AG08395 (cell line): ENCODE results near the gene PTDSS2.
"Not testable (repeated sequence)": the region's sequence is repeated elsewhere in the genome, so short reads cannot be mapped to it uniquely, and the experiment has no call there.

Experiments
- DNase-seq: peaks from one replicate; pipeline ENCODE4 v3.0.0; 2012; ENCODE audit warnings: mixed read lengths, low spot score

The PTDSS2 gene

DNA sequence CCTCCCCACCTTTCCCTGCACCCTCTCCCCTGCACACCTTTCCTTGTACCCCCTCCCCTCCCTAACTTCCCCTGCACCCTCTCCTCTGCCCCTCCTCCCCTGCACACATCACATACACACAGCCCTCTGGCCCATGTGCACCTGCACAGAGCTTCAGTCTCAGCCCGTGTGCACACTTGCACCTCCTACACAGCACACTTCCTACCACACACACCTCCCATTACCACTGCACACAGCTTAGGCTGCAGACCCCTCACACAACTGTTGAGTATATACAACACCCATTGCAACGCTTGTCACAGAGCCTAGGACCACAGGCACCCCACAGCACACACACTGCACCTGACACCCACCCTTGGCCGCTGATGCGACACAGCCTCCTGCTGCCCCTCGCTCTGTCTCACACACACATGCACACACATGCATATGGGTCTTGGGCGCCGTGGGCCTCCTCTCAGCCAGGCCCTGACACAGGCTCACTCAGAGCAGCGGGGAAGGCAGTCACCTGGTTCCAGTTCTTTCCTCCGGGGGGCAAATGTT, 35.7 kb upstream of the PTDSS2 start:
- no peak for DNase-seq

DNA sequence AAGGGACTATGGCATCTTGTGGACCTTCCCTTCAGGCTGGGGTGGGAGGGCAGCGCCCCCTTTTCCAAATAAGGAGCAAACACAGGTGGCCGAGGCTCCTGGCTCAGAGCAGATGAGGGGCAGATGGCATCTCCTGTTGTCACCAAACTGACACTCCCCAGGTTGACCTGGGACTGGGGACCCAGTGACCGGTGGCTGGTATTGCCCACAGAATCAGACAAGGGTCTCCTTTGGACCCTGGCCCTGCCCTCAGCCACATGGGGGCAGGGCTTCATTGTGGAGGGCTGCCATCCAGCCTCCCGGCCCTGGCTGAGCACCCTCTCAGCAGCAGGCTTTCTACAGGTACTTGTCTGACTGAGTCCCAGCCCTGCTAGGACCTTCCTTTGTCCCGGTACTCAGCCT, 34.4 kb upstream of the PTDSS2 start:
- no peak for DNase-seq

DNA sequence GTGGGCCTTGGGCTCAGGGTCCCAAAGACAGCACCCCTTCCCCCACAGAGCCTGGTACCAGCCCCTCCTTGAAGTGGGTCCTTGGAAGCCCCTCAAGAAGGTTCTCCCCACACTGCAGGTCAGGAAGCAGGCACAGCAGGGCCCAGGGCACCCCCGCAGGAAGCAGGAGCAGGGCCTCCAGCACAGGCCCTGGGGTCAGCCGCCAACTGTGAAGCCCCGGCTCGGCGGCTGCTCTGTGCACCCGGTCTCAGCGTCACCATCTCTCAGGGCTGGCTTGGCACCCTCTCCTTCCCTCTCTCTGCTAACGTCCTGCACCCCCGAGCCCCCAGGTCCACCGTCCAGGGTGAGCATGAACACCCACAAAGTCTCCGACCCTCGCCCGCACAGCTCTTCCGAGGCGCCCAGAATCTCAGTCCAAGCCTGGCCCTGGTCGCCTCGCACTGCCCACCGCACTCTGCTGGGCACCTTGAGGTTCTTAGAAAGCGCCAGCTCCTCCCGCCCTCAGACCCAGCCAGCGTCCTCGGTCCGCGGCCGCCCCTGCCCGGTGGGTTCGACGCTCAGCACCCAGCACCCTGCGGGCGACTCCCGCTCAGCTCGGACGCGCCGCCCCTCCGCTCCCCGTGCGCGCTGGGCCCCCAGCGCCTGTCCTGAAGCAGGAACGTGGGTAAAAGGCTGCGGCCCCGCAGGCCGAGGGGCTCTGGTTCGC, 33.9 kb upstream of the PTDSS2 start:
- DNase-seq: no peak

DNA sequence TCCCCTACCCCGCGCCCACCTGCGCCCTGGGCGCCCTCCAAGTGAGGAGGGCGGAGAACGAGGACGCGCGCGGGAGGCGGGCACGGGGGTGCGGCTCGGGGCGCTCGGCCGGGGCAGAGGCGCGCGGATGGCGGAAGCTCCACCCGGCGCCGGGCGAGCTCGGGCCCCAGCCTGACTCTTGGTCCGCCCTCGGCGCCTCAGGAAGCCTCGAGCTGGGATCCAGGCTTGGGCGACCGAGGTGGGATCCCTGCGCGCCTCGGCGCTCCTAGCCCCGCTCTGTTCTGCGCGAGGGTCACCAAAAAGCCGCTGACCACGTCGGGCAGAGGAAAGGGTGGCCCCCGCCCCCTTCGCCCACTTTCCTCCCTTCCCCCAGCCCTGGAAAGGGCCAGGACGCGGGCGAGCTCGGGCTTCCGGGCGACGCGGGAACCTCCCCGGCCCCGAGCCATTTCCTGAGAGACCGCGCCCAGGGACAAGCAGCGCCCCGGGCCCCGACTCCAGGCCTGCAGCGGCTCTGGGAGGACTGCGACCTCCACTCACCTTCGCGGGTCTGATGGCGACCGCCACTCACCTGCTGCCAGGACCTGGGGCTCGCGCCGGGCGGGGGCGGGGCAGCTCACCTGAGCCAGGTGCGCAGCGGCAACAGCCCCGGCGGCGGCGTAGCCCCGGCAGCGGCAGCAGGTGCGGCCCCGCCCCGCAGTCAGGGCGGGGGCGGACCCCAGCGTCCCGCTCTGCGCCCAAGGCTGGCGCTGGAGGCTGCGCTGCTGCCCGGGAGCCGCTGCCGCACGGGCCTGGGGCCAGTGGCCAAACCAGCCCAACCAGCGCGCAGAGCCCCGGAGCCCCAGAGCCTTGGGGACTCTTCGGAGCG, 33.1 kb upstream of the PTDSS2 start:
- peak; percentile 38 for DNase-seq

DNA sequence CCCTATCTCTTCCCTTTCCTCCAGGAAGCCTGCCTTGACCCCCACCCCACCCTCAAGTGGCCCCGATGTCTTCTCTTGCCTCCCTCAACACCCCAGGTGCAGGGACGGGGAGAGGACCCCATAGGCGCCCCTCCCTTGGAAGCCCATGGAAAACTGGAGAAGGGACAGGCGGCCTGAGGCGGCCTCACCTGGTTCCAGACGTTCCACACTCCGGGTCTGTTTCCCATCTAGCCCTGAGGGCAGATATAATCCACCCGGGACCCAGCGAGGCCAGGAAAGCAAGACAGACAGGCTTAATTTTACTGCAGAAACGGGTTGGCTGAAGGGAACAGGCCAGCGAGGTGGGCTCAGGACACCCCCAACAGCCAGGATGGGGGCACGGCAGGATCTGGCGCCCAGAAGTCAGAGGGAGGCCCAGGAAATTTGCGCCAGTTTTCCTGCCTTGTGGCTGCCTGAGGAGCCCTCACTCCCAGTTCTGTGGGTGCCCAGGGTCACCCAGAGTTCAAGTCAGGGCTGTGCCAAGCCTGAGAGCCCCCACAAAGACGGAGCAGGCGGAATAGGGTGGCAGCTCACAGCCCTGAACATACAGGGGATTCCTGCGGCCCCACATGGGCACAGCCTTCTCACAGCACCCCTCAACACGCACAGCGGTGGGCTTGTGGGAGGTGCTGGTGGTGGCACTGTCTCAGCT, 32.3 kb upstream of the PTDSS2 start:
- DNase-seq: no peak

DNA sequence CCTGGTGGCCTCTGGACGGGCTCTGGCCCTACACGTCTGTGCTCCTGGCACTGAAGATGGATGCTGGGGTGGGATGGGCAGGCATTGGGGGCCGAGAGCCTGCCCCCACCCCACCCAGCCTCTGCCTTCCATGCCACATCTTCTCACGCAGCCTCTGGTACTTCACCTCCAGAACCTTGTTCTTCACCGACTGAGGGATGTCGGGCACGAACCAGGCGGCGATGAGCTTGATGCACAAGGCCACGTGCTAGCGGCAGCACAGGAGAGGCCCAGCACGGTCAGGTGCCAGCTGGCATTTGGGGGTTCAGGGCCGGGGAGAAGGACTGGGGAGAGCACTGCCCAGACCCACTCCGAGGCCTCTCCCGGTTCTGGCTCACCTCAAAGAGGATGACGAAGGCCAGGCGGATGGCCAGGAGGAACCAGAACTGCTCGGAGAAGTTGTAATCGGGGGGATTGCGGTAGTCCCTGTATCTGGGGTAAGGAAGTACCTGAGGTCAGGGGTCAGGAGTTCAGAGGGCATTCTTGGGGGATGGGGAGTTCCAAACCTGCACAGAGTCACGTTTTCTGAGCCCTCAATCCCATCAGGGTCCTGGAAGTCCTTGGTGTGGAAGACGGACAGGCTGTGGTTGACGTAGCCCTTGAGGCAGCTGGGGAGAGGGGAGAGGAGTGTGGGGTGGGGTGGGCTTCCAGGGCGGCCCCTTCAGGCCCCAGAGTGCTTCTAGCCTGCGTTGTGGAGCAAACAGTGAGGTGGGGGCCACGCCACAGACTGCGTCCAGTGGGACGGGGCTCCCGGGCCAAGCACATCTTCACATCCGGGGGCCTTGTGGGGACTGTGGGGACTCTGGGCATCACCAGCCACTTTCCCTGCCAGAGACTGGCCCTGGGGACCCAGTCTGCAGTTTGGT, 31.5 kb upstream of the PTDSS2 start:
- DNase-seq: no peak

DNA sequence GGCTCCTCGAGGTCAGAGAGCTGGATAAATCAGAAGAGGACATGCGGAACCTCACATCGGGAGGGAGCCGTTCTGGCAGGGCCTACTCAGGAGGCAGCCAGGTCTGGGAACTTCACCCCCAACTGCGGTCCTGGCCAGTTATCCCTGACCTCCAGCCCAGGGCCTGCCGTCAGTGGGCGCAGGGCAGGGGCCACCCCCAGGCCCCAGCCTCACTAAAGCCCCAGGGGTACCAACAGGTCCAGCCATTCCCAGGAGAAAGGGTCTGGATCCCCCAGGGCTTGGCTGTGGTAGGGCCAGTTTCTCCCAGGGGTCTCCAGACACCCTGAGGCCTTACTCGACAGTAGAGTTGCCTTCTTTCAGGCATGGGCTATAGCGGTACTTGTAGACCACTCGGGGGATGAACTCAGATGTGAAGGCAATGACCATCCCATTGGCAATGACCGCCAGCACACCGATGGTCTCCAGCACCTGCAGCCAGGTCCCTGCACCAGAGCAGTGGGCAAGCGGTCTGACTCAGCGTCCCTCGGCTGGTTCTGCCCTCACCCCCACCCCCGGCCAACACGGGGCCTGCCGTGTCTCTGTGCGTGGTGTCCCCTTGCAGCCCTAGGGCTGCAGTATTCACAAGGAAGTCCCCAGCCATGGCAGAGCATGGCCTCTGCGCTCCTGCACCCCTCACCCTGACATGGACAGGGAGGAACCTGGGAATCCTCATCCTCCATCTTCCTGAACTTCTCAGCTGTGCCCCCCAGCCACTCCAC, 30.7 kb upstream of the PTDSS2 start:
- DNase-seq: no peak

DNA sequence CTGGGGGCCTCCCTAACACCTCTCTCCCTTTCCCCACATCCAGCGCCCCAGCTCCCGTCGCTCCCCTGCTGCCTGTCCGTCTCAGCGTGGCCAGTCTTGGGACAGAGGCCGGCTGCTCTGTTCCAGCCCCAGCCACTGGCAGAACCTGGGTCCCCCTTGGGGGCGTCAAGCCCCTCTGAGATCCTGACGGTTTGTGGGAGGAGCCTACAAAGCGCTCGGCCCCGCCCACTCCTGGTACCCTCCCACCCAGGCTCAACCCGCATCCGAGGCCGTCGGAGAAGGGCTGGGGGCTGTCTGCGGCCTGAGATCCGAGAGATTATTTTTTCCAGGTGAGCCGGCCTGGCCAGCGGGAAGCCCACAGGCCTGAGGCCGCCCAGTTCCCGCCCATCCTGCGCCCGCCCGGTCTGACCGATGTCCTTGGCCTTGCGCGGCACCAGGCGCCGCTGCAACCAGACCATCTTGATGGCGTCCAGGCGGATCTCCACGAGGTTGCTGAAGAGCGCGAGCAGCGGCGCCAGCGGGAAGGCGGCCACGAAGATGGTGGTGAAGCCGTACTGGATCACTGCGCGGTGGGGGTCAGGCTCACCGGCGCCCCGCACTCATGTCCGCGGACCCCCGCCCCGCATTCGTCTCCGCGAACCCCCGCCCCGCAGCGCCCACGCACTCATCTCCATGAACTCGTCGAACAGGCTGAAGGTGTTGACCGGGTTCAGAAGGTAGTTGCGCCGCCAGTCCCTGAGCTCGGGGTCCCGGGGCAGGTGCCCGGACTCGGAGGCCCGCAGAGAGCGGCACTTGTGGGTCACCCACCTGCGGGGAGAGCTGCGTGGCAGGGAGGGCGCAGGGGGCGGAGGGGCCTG, 29.8 kb upstream of the PTDSS2 start:
- DNase-seq: no peak

DNA sequence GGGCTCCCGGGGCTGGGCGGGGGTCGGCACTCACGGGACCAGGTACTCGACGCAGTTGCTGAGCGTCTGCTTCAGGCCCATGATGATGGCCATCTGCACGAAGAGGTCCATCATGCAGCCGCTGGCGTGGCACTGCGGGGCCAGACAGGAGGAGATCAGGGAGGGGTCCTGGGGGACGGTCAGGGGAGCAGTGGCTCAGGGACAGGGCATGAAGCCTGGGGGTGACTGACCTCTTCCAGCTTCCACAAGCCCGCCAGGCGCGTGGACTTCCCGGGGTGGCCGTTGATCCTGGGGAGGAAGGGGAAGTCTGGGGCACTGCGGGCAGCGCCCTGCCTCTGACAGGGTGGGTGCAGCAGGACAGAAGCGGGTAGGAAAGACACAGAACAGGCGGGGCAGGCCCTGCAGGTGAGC, 29.2 kb upstream of the PTDSS2 start:
- no peak for DNase-seq

DNA sequence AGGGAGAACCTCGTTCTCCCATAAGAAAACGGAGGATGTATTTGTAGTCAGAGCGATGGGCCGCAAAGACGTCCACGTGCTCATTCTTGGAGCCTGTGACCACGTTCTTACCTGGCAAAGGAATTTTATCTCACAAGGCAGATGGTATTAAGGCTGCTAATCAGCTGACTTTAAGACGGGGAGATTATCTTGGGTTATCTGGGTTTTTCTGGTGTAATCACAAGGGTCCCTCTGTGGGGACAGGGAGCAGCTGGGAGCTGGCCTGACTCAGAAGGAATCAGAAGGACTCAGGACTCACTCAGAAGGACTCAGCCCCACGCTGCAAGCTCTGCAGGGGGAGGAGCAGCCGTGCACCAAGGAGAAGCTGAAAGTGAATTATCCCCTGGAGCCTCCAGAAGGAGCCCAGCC, 27.8 kb upstream of the PTDSS2 start:
- no peak for DNase-seq

DNA sequence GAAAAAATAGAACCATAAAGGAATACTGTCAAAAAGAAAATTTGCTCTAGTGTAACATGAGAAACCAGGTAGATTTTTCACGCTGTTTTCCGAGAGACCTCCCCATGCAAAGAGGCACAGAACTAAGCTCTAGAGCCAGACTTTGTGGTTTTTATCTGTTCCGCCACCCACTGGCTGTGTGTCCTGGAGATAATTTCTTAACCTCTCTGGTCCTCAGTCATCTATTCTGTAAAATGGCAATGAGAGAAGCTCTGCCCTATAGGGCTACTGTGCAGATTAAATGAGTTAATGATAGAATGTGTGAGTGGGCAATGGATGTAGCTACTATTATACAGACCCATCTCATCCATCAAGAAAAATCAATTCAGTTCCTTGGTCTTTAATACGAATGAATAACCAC, 25.8 kb upstream of the PTDSS2 start:
- DNase-seq: no peak

DNA sequence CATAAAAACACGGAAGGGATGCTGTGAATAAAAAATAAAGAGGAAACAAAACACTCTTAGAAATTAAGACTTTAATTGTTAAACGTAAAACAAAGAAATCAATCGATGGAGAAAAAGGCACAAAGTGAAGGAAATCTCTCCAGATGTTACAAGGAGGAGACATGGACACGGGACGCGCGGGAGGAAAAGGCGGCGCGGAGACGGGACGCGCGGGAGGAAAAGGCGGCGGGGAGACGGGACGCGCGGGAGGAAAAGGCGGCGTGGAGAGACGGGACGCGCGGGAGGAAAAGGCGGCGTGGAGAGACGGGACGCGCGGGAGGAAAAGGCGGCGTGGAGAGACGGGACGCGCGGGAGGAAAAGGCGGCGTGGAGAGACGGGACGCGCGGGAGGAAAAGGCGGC, 25.3 kb upstream of the PTDSS2 start:
- DNase-seq: not testable (repeated sequence)

DNA sequence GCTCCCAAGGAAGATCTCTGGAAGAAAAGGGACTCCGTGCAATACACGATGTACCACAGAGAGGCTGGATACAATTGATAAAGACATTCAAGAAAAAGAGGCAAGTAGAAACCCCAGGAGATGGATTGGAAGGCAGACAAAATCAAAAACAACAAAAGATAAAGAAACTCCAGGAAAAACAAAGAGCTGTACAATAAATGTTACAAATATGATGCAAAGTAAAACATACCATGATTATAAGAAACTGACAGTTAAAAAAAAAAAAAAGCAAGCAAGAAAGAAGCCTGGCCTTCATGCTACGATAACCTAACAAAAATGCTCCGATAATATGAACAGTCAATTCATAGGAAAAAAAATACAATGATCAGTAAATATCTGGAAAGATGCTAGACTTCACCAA, 24.8 kb upstream of the PTDSS2 start:
- no peak for DNase-seq

DNA sequence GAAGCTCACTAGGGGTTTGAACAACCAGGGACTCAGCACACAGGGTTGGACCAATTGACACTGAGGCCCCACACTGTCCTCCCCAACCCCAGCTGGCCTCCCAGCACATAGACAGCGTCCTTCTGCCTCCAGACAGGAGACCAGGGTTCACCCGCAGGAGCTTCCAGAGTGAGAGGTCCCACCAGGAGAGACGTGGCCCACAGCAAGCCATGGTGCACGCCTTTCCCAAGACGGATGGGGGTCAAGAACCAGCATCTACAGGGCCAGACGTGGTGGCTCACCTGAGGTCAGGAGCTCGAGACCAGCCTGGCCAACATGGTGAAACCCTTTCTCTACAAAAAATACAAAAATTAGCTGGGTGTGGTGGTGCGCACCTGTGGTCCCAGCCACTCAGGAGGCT, 23.2 kb upstream of the PTDSS2 start:
- DNase-seq: no peak

DNA sequence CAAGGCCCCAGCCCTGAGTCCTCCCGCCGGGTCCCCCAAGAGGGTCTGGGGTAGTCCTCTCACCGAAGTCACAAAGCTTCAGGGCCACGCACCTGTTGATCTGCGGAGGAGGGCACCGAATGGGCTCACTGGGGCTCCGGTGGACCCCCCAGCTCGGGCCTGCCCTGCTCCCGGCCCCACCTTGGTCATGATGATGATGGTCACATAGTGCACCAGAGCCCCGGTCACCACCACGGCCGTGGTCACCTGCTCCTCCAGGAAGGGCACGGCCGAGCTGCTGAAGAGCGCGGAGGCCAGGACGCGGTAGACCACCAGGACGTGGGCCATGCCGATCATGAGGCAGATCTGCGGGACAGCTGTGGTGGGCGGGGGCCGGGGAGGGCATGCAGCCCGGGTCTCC, 21.8 kb upstream of the PTDSS2 start:
- DNase-seq: no peak

DNA sequence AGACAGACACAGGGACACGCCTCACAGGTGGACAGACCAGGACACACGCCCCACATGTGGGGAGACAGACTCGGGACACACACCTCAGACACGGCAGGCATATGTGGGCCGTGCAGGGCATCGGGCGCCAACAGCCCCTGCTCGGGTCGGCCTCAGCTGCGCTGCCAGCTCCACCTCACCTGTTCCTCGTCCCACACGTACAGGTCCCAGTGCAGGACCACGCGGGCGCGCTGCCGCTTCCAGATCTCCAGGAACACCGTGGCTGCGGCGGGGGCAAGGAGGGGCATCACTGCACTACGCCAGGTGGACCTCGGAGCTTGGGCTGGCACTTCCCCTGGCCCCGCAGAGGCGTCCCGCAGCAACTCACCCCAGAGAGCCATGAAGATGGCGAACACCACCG, 20.7 kb upstream of the PTDSS2 start:
- DNase-seq: no peak

DNA sequence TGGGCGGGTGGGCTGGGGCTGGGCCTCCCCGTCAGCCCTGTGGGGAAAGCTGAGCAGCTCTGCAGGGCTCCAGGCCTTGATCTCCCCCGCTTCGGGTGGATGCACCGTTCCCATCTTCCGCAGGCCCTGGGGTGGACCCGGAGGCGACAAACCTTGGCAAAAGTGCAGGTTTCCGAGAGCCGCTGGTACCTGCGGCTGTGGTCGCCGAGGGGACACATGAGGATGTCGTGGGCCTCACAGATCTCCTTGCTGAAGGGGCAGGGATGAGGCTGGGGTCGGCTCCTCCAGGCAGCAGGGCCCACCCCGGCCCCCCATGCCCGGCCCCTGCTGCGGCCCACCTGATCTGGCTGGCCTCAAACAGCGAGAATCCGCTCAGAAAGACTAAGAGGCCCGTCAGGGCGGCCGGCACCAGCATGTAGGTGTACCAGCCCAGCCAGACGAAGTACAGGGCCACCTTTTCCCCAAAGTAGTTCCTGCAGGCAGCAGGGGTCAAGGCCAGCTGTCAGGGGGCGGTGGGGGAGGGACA, 20.1 kb upstream of the PTDSS2 start:
- DNase-seq: no peak

DNA sequence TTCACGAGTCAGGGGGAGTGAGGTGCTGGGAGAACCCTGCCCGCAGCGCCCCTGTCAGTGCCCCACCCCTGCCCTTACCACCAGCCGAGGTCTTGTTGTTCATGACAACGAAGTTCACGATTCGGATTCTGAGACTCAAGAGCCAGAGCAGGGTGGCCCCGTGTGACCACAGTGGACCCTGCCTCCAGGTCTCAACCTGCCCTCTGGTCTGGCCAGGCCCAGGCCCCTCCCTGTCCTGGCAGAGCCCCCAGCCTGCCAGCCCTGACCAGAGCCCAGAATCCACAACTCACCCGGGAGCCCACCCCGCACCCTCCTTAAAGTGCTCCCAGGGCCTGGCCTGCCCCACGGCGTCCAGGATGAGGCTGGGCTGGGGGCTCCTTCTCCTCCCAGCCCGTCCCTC, 18.2 kb upstream of the PTDSS2 start:
- DNase-seq: no peak

DNA sequence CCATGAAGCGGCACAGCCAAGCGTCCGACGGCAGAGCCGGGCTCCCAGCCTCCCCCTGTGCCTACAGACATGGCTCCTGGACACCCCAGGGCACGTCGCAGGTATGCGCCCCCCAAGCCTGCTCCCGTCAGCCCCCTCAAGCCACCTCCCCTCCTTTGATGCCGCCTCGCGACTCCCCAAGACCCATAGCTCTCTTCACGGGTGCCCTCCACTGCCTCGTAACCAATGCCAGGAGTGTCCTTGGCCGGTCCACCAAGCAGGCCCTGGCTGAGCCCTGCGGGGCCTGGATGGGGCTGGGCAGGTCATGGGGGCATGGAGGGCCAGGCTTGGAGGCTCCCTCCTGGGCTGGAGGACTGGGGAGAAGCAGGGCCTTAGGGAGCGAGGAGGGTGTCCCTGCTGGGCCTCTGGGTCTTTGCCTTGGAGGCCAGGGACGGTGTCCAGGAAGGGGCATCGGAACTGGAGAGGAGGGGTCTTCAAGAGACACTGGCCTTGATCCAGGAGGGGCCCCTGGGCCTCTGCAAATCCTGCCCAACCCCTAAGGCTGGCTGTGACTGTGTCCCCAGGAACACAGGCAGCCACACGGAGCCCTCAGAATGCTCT, 17.5 kb upstream of the PTDSS2 start:
- no peak for DNase-seq
